GM19043 (cell line): ENCODE results near the gene PCMT1.
"Not testable (repeated sequence)": the region's sequence is repeated elsewhere in the genome, so short reads cannot be mapped to it uniquely, and the experiment has no call there.

Source experiments
- ATAC-seq: cut with Tn5 transposase; IDR thresholded peaks from one replicate; pipeline ENCODE4 v1.9.1; 2021; ENCODE audit warnings: low read depth; ENCODE audit not compliant: unreplicated experiment

The PCMT1 gene

GRCh38 chr6:149851461-149852110, 102.0 kb downstream of the PCMT1 start:
- ATAC-seq: no peak

- ATAC-seq: no peak
Observed at GRCh38 chr6:149852180-149852579, 102.6 kb downstream of the PCMT1 start.

GRCh38 chr6:149852881-149853280, 103.3 kb downstream of the PCMT1 start:
- no peak for ATAC-seq

- not testable (repeated sequence) for ATAC-seq
Observed at GRCh38 chr6:149854017-149854416, 104.5 kb downstream of the PCMT1 start.

DNA sequence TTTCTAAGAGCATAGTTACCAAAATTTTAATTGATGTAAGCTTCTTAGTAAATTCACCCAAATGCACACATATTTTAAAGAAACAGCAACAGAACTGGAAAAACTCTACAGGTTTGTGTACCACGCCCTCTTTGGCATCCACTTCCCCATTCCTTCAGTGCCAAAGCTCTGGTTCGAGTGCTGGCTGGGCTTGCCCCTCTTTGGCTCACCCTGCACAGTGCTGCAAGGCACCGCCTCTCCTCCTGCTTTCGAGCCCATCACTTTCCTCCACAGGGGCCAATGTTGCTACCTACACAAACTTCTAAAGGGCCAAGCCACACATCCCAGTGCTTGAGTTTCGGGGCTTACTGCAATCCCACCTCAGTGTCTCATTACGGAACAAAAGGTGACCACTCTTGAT, 105.0 kb downstream of the PCMT1 start:
- ATAC-seq: no peak

- no peak for ATAC-seq
Observed at GRCh38 chr6:149855040-149855654, 105.6 kb downstream of the PCMT1 start.

DNA sequence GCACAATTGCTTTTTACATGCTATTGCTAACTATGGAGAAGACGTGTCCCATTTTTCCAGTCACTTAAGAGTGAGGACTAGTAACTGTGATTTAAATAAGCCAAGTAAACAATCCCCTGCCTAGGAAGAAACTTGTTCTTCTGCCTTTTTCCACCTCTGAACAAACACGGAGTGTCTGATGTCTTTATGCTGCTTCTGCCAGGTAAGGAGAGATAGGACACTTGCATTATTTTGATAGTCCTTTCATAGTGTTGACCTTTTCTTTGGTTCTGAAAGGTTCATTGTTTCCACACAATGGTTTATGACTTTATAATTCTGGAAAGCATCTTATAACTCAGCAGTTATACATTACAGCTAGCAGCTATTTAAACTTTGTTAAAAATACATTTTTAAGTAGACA, 106.2 kb downstream of the PCMT1 start:
- ATAC-seq: no peak

GRCh38 chr6:149856256-149856994, 106.9 kb downstream of the PCMT1 start:
- ATAC-seq: no peak

DNA sequence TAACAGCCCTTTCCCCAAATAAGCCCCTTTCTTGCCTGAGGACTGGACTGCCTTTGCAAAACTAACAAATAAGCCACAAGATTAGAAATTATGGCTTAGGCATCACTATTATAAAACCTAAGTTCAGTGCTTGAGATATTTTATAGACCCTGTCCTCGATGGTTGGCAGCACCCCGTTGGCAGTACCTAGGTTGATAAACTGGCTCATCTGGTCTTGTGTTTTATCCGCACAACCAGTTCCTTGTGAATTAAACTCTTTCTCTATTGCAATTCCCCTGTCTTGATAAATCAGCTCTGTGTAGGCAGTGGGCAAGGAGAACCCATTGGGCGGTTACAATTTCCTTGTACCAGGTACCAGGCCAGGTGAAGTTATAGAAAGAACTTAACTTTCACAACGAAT, 108.0 kb downstream of the PCMT1 start:
- ATAC-seq: no peak

DNA sequence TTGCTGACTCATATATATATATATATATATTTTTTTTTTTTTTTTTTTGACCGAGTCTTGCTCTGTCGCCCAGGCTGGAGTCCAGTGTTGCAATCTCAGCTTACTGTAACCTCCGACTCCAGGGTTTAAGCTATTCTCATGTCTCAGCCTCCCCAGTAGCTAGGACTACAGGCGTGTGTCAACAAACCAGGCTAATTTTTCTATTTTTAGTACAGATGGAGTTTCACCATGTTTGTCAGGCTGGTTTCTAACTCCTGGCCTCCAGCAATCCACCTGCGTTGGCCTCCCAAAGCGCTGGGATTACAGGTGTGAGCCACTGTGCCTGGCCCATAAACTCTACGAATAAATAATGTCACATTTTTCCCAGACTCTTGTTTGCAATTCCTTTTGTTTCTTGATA, 109.8 kb downstream of the PCMT1 start:
- no peak for ATAC-seq

DNA sequence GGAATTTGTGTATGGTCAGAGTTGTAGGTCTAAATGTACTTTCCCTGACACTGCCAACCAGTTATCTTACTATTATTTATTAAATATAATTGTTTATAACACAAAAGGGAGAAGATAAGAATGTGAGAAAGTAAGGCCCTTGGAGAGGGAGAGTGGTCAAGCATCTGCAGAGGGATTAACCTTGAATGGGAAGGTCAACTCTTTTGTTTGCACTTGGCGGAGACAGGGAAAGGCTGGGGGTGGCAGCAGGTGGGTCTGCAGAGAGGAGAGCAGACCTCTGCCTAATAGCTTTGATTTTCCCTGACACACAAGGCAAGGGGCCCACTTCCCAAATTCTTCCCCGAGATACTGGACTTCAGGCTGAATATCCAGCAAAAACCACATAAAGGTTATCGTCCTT, 110.4 kb downstream of the PCMT1 start:
- ATAC-seq: no peak

- ATAC-seq: no peak
Observed at GRCh38 chr6:149860513-149860833, 110.9 kb downstream of the PCMT1 start.
